ENCODE measurements around the gene MGMT. TPM values are rescaled to one million over a fixed set of nuclear protein-coding genes. Genes with fewer than 3 reads are reported as not detected.

The MGMT gene
- total and polyA plus RNA-seq, 9 donors, result 4.5 to 53.3 (median 25.4) TPM

GRCh38 chr10:129694691-129695243, 227.7 kb downstream of the MGMT start:
- DNase-seq, result peak; percentile 79 to 86 (median 82)
- 5 to 10% (median 9%) methylated on average over 5 of the region's 5 CpGs for WGBS, 3 donors
- no peak overlapping the region for H3K4me3 ChIP-seq
- no peaks in the 10 kb centered on the region for H3K36me3 ChIP-seq
- no peak for TF ChIP-seq EP300 (IDR thresholded peaks at IDR 0.05)
- no peak for TF ChIP-seq POLR2A (IDR thresholded peaks at IDR 0.05)
- TF ChIP-seq, protein P1, sequence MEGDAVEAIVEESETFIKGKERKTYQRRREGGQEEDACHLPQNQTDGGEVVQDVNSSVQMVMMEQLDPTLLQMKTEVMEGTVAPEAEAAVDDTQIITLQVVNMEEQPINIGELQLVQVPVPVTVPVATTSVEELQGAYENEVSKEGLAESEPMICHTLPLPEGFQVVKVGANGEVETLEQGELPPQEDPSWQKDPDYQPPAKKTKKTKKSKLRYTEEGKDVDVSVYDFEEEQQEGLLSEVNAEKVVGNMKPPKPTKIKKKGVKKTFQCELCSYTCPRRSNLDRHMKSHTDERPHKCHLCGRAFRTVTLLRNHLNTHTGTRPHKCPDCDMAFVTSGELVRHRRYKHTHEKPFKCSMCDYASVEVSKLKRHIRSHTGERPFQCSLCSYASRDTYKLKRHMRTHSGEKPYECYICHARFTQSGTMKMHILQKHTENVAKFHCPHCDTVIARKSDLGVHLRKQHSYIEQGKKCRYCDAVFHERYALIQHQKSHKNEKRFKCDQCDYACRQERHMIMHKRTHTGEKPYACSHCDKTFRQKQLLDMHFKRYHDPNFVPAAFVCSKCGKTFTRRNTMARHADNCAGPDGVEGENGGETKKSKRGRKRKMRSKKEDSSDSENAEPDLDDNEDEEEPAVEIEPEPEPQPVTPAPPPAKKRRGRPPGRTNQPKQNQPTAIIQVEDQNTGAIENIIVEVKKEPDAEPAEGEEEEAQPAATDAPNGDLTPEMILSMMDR (IDR thresholded peaks at IDR 0.05), result no peak
- H3K27me3 ChIP-seq, result no peaks in the 10 kb centered on the region
- peaks cover 10% of the 10 kb centered on the region for H3K4me1 ChIP-seq (ENCODE audit: insufficient read depth)
- no peaks in the 10 kb centered on the region for H3K9me3 ChIP-seq
- intact Hi-C loops (cut with DNase I), result no loop called here
- peak overlapping the region in 1 of 2 donors; percentile 17 for H3K27ac ChIP-seq

GRCh38 chr10:129695671-129696070, 228.6 kb downstream of the MGMT start:
- no peaks in the 10 kb centered on the region for H3K36me3 ChIP-seq
- H3K4me3 ChIP-seq, result no peak overlapping the region
- H3K27ac ChIP-seq, result no peak overlapping the region
- TF ChIP-seq POLR2A (IDR thresholded peaks at IDR 0.05), result no peak
- TF ChIP-seq EP300 (IDR thresholded peaks at IDR 0.05), result no peak
- TF ChIP-seq, protein P1 (IDR thresholded peaks at IDR 0.05), result no peak
- DNase-seq, result no peak
- peaks cover 10% of the 10 kb centered on the region for H3K4me1 ChIP-seq (ENCODE audit: insufficient read depth)
- 73 to 85% (median 79%) methylated on average over 13 of the region's 13 CpGs for WGBS, 3 donors
- intact Hi-C loops (cut with DNase I), result no loop called here
- no peaks in the 10 kb centered on the region for H3K9me3 ChIP-seq
- no peaks in the 10 kb centered on the region for H3K27me3 ChIP-seq

GRCh38 chr10:129696636-129697035, 229.6 kb downstream of the MGMT start:
- WGBS, 3 donors, result 97 to 100% (median 99%) methylated on average over 7 of the region's 7 CpGs
- intact Hi-C loops (cut with DNase I), result no loop called here
- H3K9me3 ChIP-seq, result no peaks in the 10 kb centered on the region
- H3K4me3 ChIP-seq, result no peak overlapping the region
- H3K27me3 ChIP-seq, result no peaks in the 10 kb centered on the region
- TF ChIP-seq, protein P1 (IDR thresholded peaks at IDR 0.05), result no peak
- TF ChIP-seq POLR2A (IDR thresholded peaks at IDR 0.05) (no peak), EP300 (IDR thresholded peaks at IDR 0.05) (no peak)
- H3K27ac ChIP-seq, result no peak overlapping the region
- H3K4me1 ChIP-seq (ENCODE audit: insufficient read depth), result peaks cover 10% of the 10 kb centered on the region
- DNase-seq, result no peak
- H3K36me3 ChIP-seq, result no peaks in the 10 kb centered on the region

DNA sequence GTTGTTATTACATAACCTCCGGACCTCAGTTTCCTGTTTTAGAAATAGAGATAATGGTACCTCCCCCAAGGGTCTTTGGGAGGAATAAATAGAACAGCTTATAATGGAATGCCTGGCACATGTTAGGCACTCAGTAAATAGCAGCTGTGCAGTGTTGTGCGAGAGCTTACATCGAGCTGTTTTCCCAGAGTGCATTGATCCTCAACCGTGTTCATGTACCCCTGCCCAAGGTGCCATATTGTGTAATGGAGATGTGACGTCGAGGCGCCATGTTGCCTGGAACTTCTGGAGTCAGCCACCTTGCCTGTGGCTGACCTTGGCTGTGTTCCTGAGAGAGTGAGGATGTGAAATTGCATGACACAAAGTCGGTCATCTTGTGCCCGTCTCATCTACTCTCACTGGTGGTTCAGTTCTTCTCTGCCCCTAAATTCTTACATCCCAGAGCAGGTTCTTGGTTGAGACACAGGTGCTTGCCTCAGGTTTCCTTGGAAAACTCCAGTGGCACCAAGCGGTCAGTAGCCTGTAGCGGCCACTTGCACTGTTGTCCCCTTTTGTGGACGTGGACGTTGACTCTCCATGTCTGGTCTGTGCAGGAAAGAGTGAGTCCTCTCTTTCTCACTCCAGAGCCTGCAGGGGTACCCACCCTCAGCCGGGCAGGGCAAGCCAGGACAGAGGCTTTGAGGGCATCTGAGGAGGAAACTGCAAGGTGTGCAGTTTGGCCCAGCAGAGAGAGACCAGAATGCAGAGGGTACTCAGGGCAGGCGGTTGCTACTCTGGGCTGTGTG, 230.6 kb downstream of the MGMT start:
- intact Hi-C loops (cut with DNase I), result no loop called here
- H3K9me3 ChIP-seq, result no peaks in the 10 kb centered on the region
- DNase-seq, result no peak
- H3K36me3 ChIP-seq, result no peaks in the 10 kb centered on the region
- no peaks in the 10 kb centered on the region for H3K27me3 ChIP-seq
- TF ChIP-seq POLR2A (IDR thresholded peaks at IDR 0.05), result no peak
- TF ChIP-seq, protein P1 (IDR thresholded peaks at IDR 0.05), result no peak
- TF ChIP-seq EP300 (IDR thresholded peaks at IDR 0.05), result no peak
- no peak overlapping the region for H3K4me3 ChIP-seq
- no peak overlapping the region for H3K27ac ChIP-seq
- H3K4me1 ChIP-seq (ENCODE audit: insufficient read depth), result peaks cover 10% of the 10 kb centered on the region
- 91 to 95% (median 92%) methylated on average over 15 of the region's 15 CpGs for WGBS, 3 donors

Data from ovary (tissue), 9 donors.